22Rv1 (cell line): ENCODE measurements around the gene PLA2G4D.

Experiments
- H3K27ac ChIP-seq: fragments of 450-650 bp; 2 replicates; pipeline ENCODE4 v1.5.1; 2017
- CTCF ChIP-seq: fragments of 450-650 bp; IDR thresholded peaks from 2 replicates; pipeline ENCODE4 v1.5.1; 2017; ENCODE audit warnings: mild to moderate bottlenecking
- ZFX ChIP-seq: fragments of 450-650 bp; IDR thresholded peaks from 2 replicates; pipeline ENCODE4 v1.6.1; 2017; ENCODE audit warnings: antibody characterized with exemption, borderline replicate concordance

PLA2G4D gene

GRCh38 chr15:42108806-42109205 is 14.4 kb upstream of the PLA2G4D start:
- TF ChIP-seq ZFX: no peak
- TF ChIP-seq CTCF: no peak
- no peak overlapping the region for H3K27ac ChIP-seq

GRCh38 chr15:42108189-42108588 is 13.8 kb upstream of the PLA2G4D start:
- H3K27ac ChIP-seq: no peak overlapping the region
- no peak for TF ChIP-seq CTCF
- TF ChIP-seq ZFX: no peak

- TF ChIP-seq ZFX (no peak), CTCF (no peak)
- H3K27ac ChIP-seq: no peak overlapping the region
These were observed 13.1 kb upstream of the PLA2G4D start for GRCh38 chr15:42107473-42107872.

- TF ChIP-seq CTCF (no peak), ZFX (no peak)
- H3K27ac ChIP-seq: no peak overlapping the region
These were observed 11.9 kb upstream of the PLA2G4D start for GRCh38 chr15:42106288-42106687.

GRCh38 chr15:42104095-42104891 is 9.9 kb upstream of the PLA2G4D start:
- no peak for TF ChIP-seq ZFX
- TF ChIP-seq CTCF: no peak
- no peak overlapping the region for H3K27ac ChIP-seq

GRCh38 chr15:42102646-42103235 is 8.4 kb upstream of the PLA2G4D start:
- no peak for TF ChIP-seq ZFX
- TF ChIP-seq CTCF: no peak
- H3K27ac ChIP-seq: no peak overlapping the region

- H3K27ac ChIP-seq: no peak overlapping the region
- no peak for TF ChIP-seq ZFX
- TF ChIP-seq CTCF: no peak
These were observed 7.5 kb upstream of the PLA2G4D start for GRCh38 chr15:42101861-42102260.
